CD4-positive, alpha-beta T cell treated with Interleukin-10 for 1 hour (primary cell): ENCODE data around the gene CTSH.

Experiments used
- DNase-seq: peaks from one replicate; pipeline ENCODE4 v3.0.0-alpha.2; 2020

Gene CTSH, protein sequence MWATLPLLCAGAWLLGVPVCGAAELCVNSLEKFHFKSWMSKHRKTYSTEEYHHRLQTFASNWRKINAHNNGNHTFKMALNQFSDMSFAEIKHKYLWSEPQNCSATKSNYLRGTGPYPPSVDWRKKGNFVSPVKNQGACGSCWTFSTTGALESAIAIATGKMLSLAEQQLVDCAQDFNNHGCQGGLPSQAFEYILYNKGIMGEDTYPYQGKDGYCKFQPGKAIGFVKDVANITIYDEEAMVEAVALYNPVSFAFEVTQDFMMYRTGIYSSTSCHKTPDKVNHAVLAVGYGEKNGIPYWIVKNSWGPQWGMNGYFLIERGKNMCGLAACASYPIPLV

DNA sequence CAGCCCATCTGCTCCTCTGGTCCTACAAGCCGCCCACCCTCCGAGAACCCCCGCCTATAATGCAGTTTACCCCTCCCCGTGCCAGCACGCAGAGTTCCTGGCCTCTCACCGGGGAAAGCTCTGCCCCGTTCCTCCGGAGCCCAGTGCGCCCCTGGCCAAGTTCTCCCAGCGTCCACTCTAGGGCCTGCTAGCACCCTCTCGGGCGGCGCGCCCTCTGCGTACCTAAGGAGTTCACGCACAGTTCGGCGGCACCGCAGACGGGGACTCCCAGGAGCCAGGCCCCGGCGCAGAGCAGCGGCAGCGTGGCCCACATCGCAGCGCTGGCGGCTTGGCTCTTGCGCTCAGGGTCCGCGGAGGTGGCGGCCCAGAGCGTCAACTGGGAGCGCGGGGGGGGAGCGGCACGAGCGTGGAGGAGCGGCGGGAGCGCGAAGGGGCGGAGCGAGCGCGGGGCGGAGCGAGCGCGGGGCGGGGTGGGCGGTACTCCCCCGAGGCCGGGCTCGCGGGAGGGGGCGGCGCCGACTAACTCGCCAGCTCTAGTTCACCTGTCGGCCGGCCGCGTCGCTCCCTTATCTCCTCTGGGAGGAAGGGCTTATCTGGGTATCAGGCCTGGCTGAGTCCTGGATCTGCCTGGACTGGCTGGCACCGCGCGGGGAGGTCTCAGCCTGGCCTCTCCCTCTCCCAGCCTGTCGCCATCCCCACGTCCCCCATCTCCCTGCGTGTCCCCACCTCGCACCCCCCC lies at the start of gene CTSH:
TSS of gene CTSH (minus strand) at position 378 of the 739 bp plus-strand sequence. CDS start at position 313, 65 bp downstream.
- DNase-seq, result peak; percentile 85

DNA sequence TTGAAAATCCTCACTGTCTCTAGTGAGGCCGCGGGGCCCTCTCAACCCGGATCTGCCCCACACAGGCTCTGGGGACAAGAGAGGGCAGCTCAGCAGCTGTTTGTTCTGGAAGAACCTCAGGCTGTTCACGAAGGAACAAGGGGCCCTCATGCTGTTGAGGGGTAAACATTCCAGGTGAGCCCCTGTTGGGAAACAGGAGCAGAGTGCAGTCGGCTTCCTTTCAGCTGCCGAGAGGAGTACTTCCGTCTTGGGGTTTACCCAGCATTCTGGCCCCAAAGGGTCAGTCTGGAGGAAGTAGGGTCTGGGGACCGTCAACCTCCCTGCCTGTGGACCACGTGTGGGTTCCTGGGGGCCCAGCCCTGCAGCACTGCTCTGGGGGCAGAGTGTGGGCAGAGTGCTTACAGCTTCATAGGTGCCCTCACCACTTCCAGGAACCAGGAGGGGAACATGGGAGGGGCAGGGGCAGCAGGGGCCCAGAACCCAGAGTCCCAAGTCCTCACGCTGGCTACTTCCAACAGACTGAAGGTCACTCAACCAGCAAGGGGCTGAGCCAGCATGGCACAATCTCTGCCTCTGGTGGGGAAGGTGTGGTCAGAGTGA lies 49.2 kb upstream of the CTSH start:
- no peak for DNase-seq

DNA sequence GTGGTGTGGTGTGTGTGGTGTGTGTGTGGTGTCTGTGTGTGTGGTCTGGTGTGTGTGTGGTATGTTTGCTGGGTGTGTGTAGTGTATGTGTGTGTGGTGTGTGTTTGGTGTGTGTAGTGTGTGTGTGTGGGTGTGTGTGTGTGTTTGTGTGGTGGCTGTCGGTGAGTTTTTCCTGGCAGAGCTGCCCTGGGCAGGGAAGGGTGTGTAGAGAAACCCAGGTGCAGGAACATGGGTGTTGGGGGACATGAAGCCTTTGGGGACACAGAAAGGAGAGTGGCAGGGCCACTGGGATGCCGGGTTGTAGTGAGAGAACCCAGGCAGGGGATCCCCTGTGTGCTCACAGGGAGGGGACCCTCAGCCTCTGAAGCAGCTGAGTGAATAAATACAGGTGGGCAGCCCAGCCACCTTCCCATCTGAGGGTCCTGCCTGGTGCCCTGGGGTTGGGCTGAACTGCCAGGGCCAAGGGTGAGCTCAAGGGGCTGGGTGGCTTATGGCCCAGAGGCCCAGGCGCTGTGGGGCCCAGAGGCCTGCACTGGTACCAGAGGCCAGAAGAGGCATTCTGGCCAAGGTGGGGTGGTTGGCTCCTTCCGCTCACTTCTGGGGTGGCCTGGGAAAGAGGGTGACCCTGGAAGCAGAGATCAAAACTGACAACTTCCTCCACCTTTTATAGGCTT lies 48.5 kb upstream of the CTSH start:
- no peak for DNase-seq

DNA sequence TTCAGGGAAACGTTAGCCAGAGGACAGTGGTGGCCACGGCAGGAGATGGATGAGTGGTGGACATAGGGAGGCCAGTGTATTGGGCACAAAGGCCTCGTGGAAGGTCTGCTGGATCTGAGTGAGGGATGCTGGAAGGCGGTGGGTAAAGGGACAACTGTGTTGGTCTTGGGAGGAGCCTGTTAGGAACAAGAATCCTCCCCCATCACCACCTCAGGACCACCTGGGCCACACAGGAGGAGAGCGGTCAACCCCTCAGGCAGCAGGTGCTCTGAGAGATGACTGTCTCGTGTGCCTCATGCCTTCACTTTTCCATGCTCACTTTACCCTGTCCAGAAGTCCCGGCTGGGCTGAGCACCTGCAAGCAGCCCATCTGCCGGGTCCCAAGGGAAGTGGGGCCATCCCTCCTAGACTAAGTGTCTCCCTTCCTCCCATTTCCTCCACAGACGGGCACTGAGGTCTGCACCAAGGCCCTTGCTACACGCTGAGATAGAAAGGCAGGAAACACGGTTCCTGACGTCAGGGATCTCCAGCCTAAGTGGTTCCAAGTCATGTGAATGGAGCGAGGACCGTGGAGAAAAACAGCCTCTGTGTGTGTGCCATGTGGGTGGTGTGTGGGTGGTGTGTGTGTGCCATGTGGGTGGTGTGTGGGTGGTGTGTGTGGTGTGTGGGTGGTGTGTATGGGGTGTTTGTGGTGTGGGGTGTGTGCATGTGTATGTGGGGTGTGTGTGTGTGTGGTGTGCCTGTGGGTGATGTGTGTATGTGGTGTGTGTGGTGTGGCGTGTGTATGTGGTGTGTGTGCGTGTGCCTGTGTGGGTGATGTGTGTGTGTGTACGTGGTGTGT lies 47.8 kb upstream of the CTSH start:
- DNase-seq, result peak; percentile 10

DNA sequence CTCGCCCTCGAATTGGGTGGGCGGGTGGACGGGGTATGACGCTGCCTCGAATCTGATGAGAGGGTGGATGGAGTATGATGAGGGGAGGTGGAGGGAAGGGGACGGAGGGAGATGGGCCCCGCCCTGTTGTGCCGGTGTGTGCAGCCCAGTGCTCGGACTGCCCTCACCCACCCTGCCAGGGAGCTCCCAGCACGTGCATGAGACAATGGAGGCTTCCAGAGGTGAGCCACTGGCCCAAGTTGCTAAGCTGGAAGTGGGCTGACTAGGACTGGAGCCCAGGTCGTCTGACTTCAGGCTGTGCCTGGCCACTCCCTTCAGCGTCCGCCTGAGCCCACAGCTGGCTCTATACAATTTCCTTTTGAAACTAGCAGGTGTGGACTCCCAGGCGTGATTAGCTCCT lies 47.0 kb upstream of the CTSH start:
- no peak for DNase-seq

DNA sequence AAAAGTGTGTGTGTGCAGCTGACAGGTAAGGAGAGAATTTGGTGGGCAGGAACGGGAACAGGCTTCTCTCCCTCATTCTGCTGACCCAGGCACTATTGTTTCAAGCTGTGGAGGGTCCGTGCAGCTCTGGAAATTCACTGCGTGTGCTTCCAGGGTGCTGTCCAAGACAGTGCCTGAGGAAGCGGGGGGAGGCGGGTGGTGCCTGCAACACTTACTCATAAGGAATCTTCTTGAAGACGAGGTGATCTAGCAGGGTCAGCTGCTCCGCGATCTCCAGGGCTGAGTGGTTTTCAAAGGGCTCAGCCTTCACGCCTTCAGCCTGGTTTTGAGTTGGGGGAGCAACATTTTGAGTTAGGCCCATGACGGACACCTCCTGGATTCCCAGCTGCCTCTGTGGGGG lies 46.6 kb upstream of the CTSH start:
- no peak for DNase-seq

DNA sequence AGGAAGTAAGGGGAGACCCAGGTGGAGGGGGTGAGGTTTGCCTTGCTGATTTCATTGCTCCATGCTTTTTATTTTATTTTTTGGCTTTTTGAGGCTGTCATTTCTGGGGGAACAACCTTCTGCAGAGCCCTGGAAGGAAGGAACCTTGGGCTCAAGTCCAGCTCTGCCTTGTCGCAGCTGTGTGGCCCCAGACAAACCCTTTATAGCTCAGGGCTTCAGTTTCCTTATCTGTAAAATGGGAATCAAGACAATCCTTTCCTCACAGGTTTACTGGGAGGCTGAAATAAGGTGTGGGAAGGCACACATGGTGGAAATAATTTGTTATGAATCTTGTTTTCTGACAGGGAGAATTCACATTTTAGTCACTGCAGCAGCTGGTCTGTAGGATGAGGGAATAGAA lies 45.4 kb upstream of the CTSH start:
- no peak for DNase-seq

DNA sequence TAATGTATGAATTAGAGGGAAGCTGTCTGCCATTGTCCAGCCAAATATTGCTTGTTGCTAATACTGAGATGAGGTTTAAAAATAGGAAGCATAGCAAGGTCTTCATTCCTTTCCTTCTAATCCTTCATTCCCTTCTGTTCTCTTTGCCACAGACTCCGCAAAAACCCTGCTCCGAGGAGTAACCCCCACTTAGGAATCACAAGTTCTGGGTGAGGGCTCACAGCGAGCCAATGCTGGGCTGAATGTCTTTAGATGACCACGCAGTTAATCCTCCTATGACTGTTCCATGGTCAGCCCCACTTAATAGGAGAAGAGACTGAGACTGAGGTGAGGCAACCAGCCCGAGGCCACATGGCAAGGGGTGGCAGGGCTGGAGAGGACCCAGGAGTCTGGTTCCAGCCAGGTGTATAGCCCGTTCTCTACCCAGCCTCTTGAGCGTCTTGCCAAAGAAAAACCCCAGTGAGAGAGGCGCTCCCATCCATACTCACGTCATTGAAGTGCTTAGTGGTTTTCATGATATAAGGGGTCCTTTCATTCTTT lies 44.9 kb upstream of the CTSH start:
- DNase-seq, result no peak

DNA sequence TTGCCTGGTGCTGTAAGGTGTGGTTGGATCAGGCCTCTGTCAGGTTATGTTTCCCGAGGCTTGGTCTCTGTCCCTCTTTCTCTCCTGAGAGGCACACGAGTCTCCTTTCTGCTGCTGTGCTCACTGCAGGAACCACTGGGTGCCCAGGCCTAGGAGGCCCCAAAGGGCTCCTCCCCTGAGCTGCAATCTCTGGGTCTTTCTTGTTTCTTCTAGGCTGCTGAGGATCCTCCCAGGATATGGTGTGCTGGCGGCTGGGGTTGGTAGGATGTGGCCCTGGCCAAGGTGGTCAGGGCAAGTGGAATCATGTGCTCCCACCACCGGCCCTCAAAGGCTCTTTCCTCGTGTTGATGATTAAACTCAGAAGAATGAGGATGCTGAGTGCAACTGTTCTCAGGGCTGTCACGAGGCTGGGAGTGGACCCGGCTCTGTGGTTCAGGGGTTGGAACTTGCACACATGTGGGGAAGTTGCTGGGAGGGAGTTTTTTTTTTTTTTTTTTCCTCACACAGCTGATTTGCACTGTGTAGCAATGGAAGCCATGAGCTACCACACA lies 43.6 kb upstream of the CTSH start:
- peak; percentile 12 for DNase-seq

DNA sequence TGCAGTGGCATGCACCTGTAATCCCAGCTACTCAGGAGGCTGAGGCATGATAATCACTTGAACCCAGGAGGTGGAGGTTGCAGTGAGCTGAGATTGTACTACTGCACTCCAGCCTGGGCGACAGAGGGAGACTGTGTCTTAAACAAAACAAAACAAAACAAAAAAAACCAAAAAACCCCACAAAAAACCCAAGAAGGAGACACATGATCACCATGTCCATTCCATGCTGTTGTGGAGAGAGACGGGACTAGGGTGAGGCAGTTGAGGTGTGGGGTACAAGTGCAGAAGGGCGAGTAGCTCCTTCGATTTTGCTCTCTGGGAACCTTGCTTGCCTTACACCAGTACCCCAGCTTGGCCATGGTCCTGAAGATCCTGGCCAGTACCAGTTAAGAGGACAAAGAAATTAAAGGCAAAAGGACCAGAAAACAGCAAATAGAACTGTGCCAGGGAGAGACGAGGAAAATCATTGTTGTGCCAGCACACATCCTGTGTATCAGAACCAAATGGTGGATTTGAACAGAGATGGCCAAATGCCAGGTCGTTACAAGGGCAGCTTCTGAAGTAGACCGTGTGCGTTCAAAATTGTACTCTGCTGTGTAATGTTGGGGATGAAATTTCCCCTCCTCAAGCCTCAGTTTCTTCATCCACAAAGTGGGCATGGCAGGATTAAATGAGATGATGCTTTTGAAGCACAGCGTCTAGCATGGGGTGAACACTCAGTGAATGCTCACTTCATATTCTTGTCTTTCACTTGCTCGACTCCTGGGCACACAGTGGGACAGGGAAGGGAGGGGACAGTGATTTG lies 42.9 kb upstream of the CTSH start:
- DNase-seq, result no peak

DNA sequence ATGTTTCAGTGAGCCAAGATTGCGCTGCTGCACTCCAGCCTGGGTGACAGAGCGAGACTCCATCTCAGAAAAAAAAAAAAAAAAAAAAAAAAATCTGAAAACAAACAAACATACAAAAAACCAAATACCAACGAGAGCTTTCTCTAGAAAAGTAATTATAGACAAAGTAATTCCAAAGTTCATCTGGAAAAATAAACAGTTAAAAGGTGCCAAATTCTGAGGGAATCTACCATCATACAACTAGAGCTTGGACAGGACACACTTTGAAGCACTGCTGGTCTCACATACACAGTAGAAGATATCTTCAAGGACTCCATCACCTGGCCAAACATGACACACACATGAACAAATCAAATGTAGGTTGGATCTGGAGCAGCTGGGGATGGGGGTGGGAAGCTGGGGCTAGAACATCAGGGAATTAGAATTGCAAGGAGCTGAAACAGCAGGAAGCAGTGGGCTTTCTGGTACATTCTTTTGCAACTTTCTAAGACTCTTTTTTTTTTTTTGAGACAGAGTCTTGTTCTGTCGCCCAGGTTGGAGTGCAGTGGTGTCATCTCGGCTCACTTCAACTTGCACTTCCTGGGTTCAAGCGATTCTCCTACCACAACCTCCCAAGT lies 41.1 kb upstream of the CTSH start:
- DNase-seq, result no peak

DNA sequence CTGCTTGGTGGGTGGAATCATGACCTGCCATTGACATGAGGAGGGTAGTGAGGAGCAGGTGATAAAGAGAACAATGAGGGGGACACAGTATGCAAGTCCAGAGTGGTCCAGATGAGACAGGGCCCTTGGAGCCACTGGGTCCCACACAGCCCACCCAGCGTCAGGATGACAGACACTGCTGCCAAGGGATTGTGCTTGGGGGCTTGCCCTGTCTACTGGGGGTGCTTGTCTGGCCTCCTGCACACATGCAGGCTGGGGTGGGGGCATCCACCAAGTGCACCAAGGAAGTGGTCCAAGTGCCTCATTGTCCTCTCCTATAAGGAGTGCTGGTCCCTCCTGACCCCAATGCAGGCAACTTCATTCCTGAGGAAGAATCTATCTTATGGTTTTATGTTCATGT lies 39.2 kb upstream of the CTSH start:
- DNase-seq, result no peak

DNA sequence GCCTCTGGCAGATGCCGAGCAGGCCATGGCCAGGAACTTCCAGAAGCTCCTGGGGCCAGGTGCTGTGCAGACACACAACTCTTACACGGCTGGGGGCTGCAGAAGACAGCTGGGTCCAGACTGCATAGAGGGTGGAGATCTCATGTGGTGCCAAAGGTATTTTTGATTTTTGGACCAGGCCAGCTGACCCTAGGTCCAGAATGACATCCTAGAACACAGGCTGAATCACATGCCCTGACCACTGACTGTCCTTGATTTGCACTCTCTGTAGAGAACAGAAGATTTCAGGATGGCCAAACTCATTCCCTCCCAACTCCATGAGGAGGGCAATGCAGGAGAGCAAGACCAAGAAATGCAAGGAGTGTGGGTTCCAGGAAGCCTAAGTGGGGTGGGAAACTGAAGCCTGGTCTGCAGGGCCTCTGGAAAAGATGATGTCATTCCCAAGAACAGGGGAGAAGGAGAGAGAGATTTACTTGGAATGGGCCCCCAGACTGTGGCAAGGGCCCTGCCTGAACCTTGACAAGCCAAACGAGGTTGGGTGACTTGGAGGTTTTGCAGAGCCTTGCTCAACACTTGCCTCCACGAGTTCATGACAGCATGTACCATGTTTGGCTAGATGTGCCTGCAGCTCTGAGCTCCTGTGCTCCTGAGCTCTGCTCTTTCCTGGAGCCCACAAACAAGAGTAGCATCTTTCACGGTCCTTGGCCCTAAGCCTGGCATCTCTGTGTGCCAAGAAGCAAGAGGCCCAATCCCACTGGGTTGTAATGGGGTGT lies 38.5 kb upstream of the CTSH start:
- DNase-seq, result no peak

DNA sequence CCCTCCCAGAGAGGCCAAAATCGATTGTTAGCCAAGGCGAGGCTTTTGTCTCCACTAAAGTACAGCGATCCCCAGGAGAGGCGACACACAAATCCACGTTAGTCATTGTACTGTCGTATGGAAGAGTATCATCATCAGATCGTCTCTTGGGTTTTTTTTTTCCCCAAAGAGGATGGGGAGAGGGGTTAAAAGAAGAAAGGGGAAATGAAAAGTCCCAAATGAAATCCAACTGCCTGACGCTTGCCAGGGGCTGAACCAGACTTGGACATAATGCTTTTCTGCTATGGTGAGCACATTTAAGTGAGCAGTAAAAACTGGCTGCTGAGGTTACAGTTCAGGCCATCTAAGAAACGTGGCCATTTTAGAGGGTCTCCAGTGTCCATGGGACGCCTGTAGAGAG lies 37.9 kb upstream of the CTSH start:
- no peak for DNase-seq

DNA sequence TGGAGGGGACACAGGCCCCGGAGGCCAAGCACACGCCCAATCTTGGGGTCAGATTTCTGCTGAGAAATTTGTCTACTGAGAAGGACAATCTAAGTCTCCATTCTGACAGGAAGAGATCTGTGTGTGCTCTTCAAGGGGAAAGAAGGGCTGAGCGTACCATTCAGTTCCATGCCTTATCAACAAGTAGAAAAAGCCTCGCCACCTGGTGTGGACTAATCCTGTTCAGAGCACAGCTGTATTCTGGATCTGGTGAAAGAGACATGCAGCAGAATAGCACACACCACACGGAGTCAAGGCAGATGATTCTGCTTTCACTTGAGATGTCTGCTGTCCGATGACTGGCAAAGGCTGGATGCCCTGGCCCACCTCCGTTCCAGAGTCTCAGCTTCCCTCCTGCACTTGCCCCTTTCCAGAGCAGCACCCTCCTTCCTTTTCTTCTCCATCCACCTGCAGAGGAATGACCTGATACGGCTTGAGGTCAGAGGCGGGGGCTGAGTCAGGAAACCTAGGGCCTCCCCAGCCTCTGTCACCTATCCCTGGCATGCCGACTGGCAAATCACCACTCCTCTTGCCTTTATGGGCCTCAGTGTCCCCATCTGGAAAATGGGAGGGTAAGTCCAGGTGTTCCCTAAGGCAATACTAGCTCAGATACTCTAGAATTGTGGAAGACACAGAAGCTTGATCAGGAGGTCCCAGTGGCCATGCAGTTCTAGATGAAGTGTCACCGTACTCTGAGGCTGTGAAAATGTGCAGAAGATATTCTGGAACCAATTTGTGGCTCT lies 36.9 kb upstream of the CTSH start:
- DNase-seq, result no peak

DNA sequence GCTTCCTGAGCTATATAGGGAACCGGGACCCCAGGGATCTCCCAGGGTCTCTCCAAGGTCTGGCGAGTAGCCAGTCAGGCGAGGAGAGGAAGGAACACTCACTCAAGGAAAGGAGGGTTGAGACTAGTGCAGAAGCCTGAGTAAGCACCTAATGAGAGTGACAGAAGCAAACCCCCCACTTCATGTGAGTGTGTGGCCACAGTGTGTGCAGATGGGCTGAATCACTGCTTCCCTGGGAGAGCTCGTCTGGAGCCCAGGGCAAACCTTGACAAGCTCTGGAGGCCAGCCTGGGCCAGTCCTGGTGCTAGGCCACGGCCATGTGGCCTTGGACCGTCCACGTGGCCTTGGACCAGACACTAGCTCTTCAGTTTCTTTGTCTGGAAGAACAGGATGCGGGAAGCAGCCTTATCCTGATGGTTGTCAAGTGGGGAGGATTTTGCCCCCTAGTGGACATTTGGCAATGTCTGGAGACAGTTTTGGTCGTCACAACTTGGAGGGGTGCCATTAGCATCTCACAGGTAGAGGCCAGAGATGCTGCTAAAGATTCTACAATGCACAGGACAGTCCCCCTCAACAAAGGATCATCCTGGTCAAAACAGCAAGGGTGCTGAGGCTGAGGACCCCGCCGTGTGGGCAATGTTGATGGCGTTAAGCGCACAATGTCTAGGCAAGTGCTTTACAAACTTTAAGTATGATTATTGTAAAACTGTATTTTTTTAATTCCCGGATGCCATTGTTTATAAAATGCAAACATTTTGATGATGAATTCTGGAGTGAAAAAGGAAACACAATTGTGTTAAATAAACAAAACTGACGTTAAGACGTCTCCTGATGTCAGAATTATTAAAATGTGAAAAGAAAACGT lies 34.8 kb upstream of the CTSH start:
- DNase-seq, result peak; percentile 47

DNA sequence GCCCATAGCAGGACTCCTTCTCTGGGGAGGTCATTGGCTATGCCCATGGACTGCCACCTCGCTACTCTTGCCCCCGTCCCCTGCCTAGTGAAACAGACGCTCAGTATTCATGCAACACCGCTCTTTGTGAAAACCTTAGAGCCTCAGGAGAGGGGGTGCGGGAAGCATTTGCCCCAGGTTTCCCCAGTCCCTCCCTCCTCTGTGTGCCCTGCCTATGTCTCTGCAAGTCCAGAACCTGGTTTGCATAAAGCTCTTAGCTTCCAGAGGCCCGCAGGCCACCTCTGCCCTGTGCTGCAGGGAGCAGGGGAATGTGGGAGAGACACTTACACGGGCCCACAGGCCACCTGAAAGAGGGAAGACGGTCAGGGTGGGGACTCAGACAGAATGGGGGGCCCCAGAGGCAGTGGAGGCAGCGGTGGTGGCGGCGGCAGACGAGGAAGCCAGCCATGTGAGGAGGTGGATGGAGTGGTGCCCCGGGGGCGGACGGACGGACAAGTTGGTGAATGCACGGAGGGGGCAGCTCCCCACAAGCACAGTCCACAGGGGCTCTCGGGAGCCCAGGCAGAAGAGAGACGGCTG lies 33.8 kb upstream of the CTSH start:
- DNase-seq, result no peak
